Measurements from ENCODE around the gene COL18A1. TPM values are rescaled to one million over a fixed set of nuclear protein-coding genes. Genes with fewer than 3 reads are reported as not detected.

COL18A1 gene
- total RNA-seq, 2 donors from 2014 or later, result 56.2 to 229 TPM

DNA sequence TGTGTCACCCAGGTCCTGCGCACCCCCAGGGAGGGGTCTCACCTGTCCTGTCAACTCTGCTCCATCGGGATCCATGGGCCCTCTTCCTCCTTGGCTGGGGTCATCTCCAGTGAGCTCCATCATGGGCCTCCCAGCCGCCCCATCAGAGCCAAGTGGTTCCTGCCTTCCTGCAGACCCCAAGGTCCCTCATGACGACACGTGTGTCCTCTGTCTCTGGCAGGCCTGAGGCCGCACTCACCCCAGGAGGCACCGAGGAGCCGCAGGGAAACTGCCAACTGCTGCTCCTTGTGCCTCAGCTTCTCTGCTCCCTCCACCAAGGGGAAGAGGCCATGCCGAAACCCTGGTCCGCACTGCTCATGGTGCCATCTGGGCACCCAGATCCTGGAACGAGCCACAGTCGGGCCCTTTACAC lies 46.8 kb downstream of the COL18A1 start:
- H3K36me3 ChIP-seq, result no peaks in the 10 kb centered on the region
- TF ChIP-seq POLR2A (IDR thresholded peaks at IDR 0.05) (no peak), POLR2AphosphoS5 (IDR thresholded peaks at IDR 0.05) (no peak)
- TF ChIP-seq, protein P1, sequence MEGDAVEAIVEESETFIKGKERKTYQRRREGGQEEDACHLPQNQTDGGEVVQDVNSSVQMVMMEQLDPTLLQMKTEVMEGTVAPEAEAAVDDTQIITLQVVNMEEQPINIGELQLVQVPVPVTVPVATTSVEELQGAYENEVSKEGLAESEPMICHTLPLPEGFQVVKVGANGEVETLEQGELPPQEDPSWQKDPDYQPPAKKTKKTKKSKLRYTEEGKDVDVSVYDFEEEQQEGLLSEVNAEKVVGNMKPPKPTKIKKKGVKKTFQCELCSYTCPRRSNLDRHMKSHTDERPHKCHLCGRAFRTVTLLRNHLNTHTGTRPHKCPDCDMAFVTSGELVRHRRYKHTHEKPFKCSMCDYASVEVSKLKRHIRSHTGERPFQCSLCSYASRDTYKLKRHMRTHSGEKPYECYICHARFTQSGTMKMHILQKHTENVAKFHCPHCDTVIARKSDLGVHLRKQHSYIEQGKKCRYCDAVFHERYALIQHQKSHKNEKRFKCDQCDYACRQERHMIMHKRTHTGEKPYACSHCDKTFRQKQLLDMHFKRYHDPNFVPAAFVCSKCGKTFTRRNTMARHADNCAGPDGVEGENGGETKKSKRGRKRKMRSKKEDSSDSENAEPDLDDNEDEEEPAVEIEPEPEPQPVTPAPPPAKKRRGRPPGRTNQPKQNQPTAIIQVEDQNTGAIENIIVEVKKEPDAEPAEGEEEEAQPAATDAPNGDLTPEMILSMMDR (IDR thresholded peaks at IDR 0.05), result no peak
- 95% methylated on average over 11 of the region's 12 CpGs for WGBS
- intact Hi-C loops (cut with DNase I), result no loop called here
- H3K9me3 ChIP-seq, result no peaks in the 10 kb centered on the region
- DNase-seq (ENCODE audit: low spot score), result no peak
- H3K27me3 ChIP-seq (replicated peaks; ENCODE audit: insufficient read depth), result no peaks in the 10 kb centered on the region
- no peak overlapping the region for H3K27ac ChIP-seq
- no peak overlapping the region for H3K4me3 ChIP-seq
- H3K4me1 ChIP-seq (replicated peaks), result peaks cover 9% of the 10 kb centered on the region

DNA sequence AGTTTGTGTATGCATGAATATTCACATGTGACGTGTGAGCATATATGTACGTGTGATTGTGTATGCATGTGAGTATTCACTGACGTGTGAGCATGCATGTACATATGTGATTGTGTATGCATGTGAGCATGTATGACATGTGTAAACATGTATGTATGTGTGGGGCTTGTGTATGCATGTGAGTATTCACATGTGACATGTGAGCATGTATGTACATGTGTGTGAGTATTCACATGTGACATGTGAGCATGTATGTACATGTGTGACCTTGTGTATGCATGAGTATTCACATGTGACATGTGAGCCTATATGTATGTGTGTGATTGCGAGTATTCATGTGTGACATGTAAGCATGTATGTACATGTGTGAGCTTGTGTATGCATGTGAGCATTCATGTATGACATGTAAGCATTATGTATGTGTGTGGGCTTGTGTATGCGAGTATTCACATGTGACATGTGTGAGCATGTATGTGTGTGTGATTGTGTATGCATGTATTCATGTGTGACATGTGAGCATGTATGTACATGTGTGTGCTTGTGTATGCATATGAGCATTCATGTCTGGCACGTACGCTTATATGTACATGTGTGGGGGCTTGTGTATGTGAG lies 47.8 kb downstream of the COL18A1 start:
- WGBS, result 93% methylated on average over 7 of the region's 7 CpGs
- intact Hi-C loops (cut with DNase I), result no loop called here
- no peaks in the 10 kb centered on the region for H3K36me3 ChIP-seq

DNA sequence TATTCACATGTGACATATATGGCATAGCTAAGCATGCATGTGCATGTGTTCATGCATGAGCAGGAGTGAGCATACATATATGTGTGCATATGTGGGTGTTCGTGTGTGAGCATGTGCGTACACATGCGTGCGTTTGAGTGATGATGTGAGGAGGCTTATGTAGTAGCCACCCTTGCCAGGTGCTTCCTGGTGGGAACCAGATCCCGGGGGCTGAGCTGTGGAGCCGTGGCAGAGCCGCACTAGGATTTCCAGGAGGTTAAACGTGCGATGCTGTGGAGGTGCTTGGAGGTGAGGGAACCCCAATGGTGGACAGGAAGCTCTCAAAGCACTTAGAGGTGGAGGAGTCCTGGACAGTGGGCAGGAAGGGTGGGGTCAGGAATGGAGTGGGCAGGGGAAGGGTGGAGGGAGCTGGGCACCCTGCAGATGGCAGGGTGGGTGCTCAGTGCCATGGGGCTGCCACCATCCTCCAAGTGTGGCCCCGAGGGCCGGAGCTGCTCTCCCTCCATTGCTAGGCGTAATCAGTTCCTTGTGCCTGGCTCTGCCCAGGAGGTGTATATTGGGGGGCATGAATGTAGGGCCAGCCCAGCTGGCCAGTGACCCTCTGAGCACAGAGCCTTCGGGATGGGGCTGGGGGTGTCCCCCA lies 48.5 kb downstream of the COL18A1 start:
- Histone ChIP-seq H3K27ac (peak overlapping the region; percentile 14 to 46), H3K4me3 (no peak overlapping the region), H3K36me3 (no peaks in the 10 kb centered on the region), H3K27me3 (replicated peaks; ENCODE audit: insufficient read depth) (no peaks in the 10 kb centered on the region), H3K9me3 (no peaks in the 10 kb centered on the region), H3K4me1 (replicated peaks) (peaks cover 9% of the 10 kb centered on the region)
- 74% methylated on average over 13 of the region's 13 CpGs for WGBS
- TF ChIP-seq, protein P1 (IDR thresholded peaks at IDR 0.05), result no peak
- TF ChIP-seq POLR2A (IDR thresholded peaks at IDR 0.05), result no peak
- TF ChIP-seq POLR2AphosphoS5 (IDR thresholded peaks at IDR 0.05), result no peak
- no peak for DNase-seq (ENCODE audit: low spot score)
- intact Hi-C loops (cut with DNase I), result no loop called here

More for the DNA sequence above, 47.8 kb downstream of the COL18A1 start:
- TF ChIP-seq POLR2AphosphoS5 (IDR thresholded peaks at IDR 0.05) (no peak), POLR2A (IDR thresholded peaks at IDR 0.05) (no peak)
- TF ChIP-seq, protein P1 (IDR thresholded peaks at IDR 0.05), result no peak
- Histone ChIP-seq H3K4me1 (replicated peaks) (peaks cover 9% of the 10 kb centered on the region), H3K27me3 (replicated peaks; ENCODE audit: insufficient read depth) (no peaks in the 10 kb centered on the region), H3K4me3 (no peak overlapping the region), H3K27ac (no peak overlapping the region), H3K9me3 (no peaks in the 10 kb centered on the region)
- no peak for DNase-seq (ENCODE audit: low spot score)

DNA sequence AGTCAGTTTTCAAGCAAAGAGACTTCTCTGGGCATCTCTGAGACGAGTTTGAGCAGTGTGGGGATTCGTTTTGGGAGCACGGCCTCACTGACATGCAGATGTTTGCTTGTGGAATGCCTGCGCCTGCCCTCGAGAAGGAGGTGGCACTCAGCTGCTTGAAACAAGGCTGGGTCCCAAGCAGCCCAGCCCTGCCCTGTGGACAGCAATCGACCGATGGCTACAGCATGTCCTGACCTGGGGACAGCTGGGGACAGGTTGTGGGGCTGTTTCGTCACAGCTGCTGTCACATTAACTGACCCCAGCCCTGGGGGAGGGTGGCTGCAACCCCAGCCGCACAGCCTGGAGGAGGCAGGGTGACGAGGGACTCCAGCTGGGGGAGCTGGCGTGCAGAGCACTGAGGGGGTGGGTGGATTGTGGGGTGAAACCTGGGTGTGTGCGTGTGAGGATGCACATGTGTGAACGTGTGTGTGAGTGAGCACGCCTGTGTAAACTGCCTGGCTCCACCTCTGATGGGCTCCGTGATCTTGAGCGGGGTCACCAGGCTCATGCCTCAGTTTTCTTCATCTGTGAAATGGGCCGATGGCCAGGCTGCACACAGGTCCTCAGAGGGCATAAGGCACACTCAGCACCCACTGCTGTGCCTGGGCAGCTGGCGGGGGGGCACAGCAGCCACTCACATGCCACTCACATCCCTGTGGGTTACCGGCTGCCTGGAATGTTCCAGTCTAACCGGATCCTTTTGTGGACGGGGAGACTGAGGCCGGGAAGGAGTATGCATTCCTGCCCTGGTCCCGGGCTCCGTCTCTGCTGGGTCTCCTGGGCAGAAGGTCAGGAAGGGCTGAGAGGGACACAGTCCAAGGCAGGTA lies 49.3 kb downstream of the COL18A1 start:
- no peaks in the 10 kb centered on the region for H3K27me3 ChIP-seq (replicated peaks; ENCODE audit: insufficient read depth)
- peak overlapping the region; percentile 14 to 46 for H3K27ac ChIP-seq
- no peaks in the 10 kb centered on the region for H3K9me3 ChIP-seq
- intact Hi-C loops (cut with DNase I), result no loop called here
- peaks cover 9% of the 10 kb centered on the region for H3K4me1 ChIP-seq (replicated peaks)
- 42% methylated on average over 24 of the region's 24 CpGs for WGBS
- H3K4me3 ChIP-seq, result peak overlapping the region in 1 of 2 donors; percentile 14
- TF ChIP-seq POLR2A (IDR thresholded peaks at IDR 0.05) (no peak), POLR2AphosphoS5 (IDR thresholded peaks at IDR 0.05) (no peak)
- TF ChIP-seq, protein P1 (IDR thresholded peaks at IDR 0.05), result no peak
- DNase-seq (ENCODE audit: low spot score), result no peak
- H3K36me3 ChIP-seq, result no peaks in the 10 kb centered on the region
